HepG2 (cell line): ENCODE data around the gene VBP1. TPM values are rescaled to one million over a fixed set of nuclear protein-coding genes. Genes with fewer than 3 reads are reported as not detected.

Source experiments
- ASH2L ChIP-seq: fragments of 300-600, 200-600 bp; sonication (generic); IDR thresholded peaks from 2 replicates; pipeline ENCODE4 v1.7.0; 2017; ENCODE audit warnings: low read depth, mild to moderate bottlenecking, moderate library complexity, mixed read lengths, low read length; ENCODE audit not compliant: insufficient read length
- ATAD3A ChIP-seq: sonication (generic); formaldehyde crosslinking; IDR thresholded peaks from 2 replicates; pipeline ENCODE4 v1.4.0; 2020; ENCODE audit warnings: missing genetic modification reagents
- ATF5 ChIP-seq: sonication (generic); formaldehyde crosslinking; IDR thresholded peaks from 2 replicates; pipeline ENCODE4 v1.4.0; 2020; ENCODE audit warnings: mild to moderate bottlenecking, low read depth, missing genetic modification reagents
- CEBPG ChIP-seq: IDR thresholded peaks from 2 replicates; pipeline ENCODE4 v1.6.1; 2016
- CSRNP1 ChIP-seq: sonication (generic); formaldehyde crosslinking; IDR thresholded peaks from 2 replicates; pipeline ENCODE4 v1.8.1; 2023; ENCODE audit warnings: mild to moderate bottlenecking, missing genetic modification reagents
- DNMT3B ChIP-seq: conservative IDR thresholded peaks from 2 replicates; pipeline ENCODE4 v1.6.1; 2016; ENCODE audit warnings: missing biosample characterization, control low read depth
- E2F1 ChIP-seq: sonication (generic); formaldehyde crosslinking; IDR thresholded peaks from 2 replicates; pipeline ENCODE4 v1.5.0; 2020; ENCODE audit warnings: missing genetic modification reagents
- GATAD2A ChIP-seq: IDR thresholded peaks from 2 replicates; pipeline ENCODE4 v1.6.1; 2016
- IRF1 ChIP-seq: sonication (generic); formaldehyde crosslinking; IDR thresholded peaks from 2 replicates; pipeline ENCODE4 v1.4.0; 2020; ENCODE audit warnings: low read depth, mild to moderate bottlenecking, missing genetic modification reagents
- MYC ChIP-seq: sonication (generic); formaldehyde crosslinking; IDR thresholded peaks from 2 replicates; pipeline ENCODE4 v1.9.0; 2021; ENCODE audit warnings: missing genetic modification reagents, borderline replicate concordance
- NFKBIZ ChIP-seq: IDR thresholded peaks from 2 replicates; pipeline ENCODE4 v1.6.1; 2018; ENCODE audit warnings: missing genetic modification reagents, missing compliant biosample characterization
- PCBP1 ChIP-seq: fragments of 200-400 bp; formaldehyde crosslinking; IDR thresholded peaks from 2 replicates; pipeline ENCODE4 v1.6.1; 2017; ENCODE audit warnings: mild to moderate bottlenecking, low read depth, low read length, borderline replicate concordance
- PTBP1 ChIP-seq: fragments of 200-400 bp; formaldehyde crosslinking; IDR thresholded peaks from 2 replicates; pipeline ENCODE4 v1.6.1; 2018; ENCODE audit warnings: low read length, low read depth; ENCODE audit not compliant: poor library complexity, severe bottlenecking
- RBFOX2 ChIP-seq: fragments of 200-400 bp; formaldehyde crosslinking; IDR thresholded peaks from 2 replicates; pipeline ENCODE4 v1.6.1; 2017; ENCODE audit warnings: low read depth, mild to moderate bottlenecking, low read length
- TAF1 ChIP-seq: sonication (generic); formaldehyde crosslinking; IDR thresholded peaks from 2 replicates; pipeline ENCODE4 v1.4.0; 2020; ENCODE audit warnings: missing genetic modification reagents
- THAP9 ChIP-seq: sonication (generic); formaldehyde crosslinking; IDR thresholded peaks from 2 replicates; pipeline ENCODE4; 2020; ENCODE audit warnings: missing genetic modification reagents, mild to moderate bottlenecking, borderline replicate concordance
- WIZ ChIP-seq: sonication (generic); formaldehyde crosslinking; IDR thresholded peaks from 2 replicates; pipeline ENCODE4 v1.5.1; 2020; ENCODE audit warnings: mild to moderate bottlenecking, missing genetic modification reagents
- YY1 ChIP-seq: IDR thresholded peaks from 2 replicates; pipeline ENCODE4 v1.6.1; 2011; ENCODE audit warnings: low read length, low read depth, moderate library complexity, mild to moderate bottlenecking; ENCODE audit not compliant: insufficient read depth, insufficient replicate concordance
- ZMAT5 ChIP-seq: sonication (generic); formaldehyde crosslinking; IDR thresholded peaks from 2 replicates; pipeline ENCODE4 v1.5.0; 2020; ENCODE audit warnings: mild to moderate bottlenecking, low read depth, missing genetic modification reagents, borderline replicate concordance
- ZNF552 ChIP-seq: sonication (generic); formaldehyde crosslinking; IDR thresholded peaks from 2 replicates; pipeline ENCODE4 v1.9.0; 2022; ENCODE audit warnings: missing genetic modification reagents, mild to moderate bottlenecking, borderline replicate concordance
- ZNF75D ChIP-seq: sonication (generic); formaldehyde crosslinking; IDR thresholded peaks from 2 replicates; pipeline ENCODE4 v1.8.1; 2023; ENCODE audit warnings: missing genetic modification reagents, mild to moderate bottlenecking, borderline replicate concordance
- ZSCAN20 ChIP-seq: sonication (generic); formaldehyde crosslinking; IDR thresholded peaks from 2 replicates; pipeline ENCODE4 v1.4.0; 2020; ENCODE audit warnings: missing genetic modification reagents, mild to moderate bottlenecking, borderline replicate concordance
- polyA plus RNA-seq, 8 experiments: library from polyadenylated mRNA; depleted of rRNA in 3 of 8; stranded (reverse) in 7 of 8; unstranded in 1 of 8; fragments of >200 nt; fragmentation: Illumina TruSeq in 4 of 8; extraction: Trizol in 4 of 8; gene quantifications; 2 replicates each; pipeline versions ENCODE4 v1.2.1 to v1.2.3, GENCODE V29; 2011 to 2016; ENCODE audit warnings: low read depth in 4 of 8, missing spikeins in 1 of 8, mixed read lengths in 1 of 8; ENCODE audit not compliant: insufficient read depth in 1 of 8
- total RNA-seq, 5 experiments: library from RNA; depleted of rRNA; stranded (reverse); fragments of >200 nt; fragmentation: Illumina TruSeq; extraction: Trizol; gene quantifications; 2 replicates each; pipeline ENCODE4 v1.2.3, GENCODE V29; 2016; ENCODE audit warnings: low read depth in 1 of 5

The VBP1 gene
- total and polyA plus RNA-seq, 2 of the 13 experiments (the other 11 are each of a cell fraction or from before 2014, with no cell fraction given): 20.4 to 72.6 TPM

- no peak for TF ChIP-seq WIZ
- TF ChIP-seq MYC (CRISPR knock-in tag): no peak
- peak; percentile 92 for TF ChIP-seq YY1
- TF ChIP-seq CSRNP1 (CRISPR knock-in tag): no peak
- TF ChIP-seq TAF1 (CRISPR knock-in tag): peak; percentile 72; the same call in 1 of the 2 replicates
- TF ChIP-seq ZNF75D (CRISPR knock-in tag): no peak
- TF ChIP-seq ATAD3A (CRISPR knock-in tag): no peak
- TF ChIP-seq PCBP1: no peak
- TF ChIP-seq NFKBIZ (CRISPR knock-in tag): no peak
- TF ChIP-seq DNMT3B (CRISPR knock-in tag): no peak
- TF ChIP-seq ZMAT5 (CRISPR knock-in tag): no peak
- peak; percentile 65; the same call in 1 of the 2 replicates for TF ChIP-seq THAP9 (CRISPR knock-in tag)
- peak; percentile 76 for TF ChIP-seq RBFOX2
- no peak for TF ChIP-seq CEBPG (CRISPR knock-in tag)
- TF ChIP-seq PTBP1: no peak
- no peak for TF ChIP-seq GATAD2A (CRISPR knock-in tag)
- no peak for TF ChIP-seq ATF5 (CRISPR knock-in tag)
- no peak for TF ChIP-seq ZSCAN20
- peak; percentile 65 for TF ChIP-seq ASH2L
- 0 out of 2 replicates have a peak, but pooled peaks have one; percentile 45 for TF ChIP-seq E2F1 (CRISPR knock-in tag)
- no peak for TF ChIP-seq IRF1 (CRISPR knock-in tag)
- TF ChIP-seq ZNF552 (CRISPR knock-in tag): no peak
Measured at GRCh38 chrX:155216179-155216939, at the start of gene VBP1 (continued).
